Measurements from ENCODE around the gene KREMEN2. TPM values are rescaled to one million over a fixed set of nuclear protein-coding genes. Genes with fewer than 3 reads are reported as not detected.

Gene KREMEN2
- total and polyA plus RNA-seq, 9 of the 15 experiments (the other 6 are each of a cell fraction or from before 2014, with no cell fraction given), result 0.04 to 7.7 (median 1.5) TPM; not detected in 1

DNA sequence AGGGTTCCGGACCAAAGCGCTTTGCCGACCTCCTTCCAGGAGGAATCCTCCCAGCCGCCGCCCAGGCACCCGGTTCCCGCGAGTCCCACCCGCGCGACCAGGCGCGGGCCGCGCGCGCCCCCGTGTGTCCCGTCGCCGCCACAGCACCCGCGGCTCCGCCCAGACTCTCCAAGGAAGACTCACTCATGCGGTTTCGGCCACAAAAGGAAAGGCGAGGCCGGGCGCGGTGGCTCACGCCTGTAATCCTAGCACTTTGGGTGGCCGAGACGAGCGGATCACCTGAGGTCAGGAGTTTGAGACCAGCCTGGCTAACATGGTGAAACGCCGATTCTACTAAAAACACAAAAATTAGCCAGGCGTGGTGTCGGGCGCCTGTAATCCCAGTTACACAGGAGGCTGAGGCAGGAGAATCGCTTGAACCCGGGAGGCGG is 19.6 kb downstream of the KREMEN2 start (continued):
- TF ChIP-seq, protein P1, sequence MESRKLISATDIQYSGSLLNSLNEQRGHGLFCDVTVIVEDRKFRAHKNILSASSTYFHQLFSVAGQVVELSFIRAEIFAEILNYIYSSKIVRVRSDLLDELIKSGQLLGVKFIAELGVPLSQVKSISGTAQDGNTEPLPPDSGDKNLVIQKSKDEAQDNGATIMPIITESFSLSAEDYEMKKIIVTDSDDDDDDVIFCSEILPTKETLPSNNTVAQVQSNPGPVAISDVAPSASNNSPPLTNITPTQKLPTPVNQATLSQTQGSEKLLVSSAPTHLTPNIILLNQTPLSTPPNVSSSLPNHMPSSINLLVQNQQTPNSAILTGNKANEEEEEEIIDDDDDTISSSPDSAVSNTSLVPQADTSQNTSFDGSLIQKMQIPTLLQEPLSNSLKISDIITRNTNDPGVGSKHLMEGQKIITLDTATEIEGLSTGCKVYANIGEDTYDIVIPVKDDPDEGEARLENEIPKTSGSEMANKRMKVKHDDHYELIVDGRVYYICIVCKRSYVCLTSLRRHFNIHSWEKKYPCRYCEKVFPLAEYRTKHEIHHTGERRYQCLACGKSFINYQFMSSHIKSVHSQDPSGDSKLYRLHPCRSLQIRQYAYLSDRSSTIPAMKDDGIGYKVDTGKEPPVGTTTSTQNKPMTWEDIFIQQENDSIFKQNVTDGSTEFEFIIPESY (CRISPR knock-in tag; IDR thresholded peaks at IDR 0.05), result peak; percentile 70; the same call in 1 of the 2 replicates
- TF ChIP-seq, protein P2, sequence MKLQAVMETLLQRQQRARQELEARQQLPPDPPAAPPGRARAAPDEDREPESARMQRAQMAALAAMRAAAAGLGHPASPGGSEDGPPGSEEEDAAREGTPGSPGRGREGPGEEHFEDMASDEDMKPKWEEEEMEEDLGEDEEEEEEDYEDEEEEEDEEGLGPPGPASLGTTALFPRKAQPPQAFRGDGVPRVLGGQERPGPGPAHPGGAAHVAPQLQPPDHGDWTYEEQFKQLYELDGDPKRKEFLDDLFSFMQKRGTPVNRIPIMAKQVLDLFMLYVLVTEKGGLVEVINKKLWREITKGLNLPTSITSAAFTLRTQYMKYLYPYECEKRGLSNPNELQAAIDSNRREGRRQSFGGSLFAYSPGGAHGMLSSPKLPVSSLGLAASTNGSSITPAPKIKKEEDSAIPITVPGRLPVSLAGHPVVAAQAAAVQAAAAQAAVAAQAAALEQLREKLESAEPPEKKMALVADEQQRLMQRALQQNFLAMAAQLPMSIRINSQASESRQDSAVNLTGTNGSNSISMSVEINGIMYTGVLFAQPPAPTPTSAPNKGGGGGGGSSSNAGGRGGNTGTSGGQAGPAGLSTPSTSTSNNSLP (IDR thresholded peaks at IDR 0.05; ENCODE audit: borderline replicate concordance, low read depth, low read length), result no peak
- TF ChIP-seq EZH2 (IDR thresholded peaks at IDR 0.05; ENCODE audit: borderline replicate concordance, low read depth, low read length) (no peak), FOXJ2 (tag; IDR thresholded peaks at IDR 0.05) (no peak), MCM5 (IDR thresholded peaks at IDR 0.05; ENCODE audit: low read depth) (no peak), RBM34 (IDR thresholded peaks at IDR 0.05; ENCODE audit: borderline replicate concordance, insufficient read depth, low read length) (no peak), PTBP1 (IDR thresholded peaks at IDR 0.05; ENCODE audit: low read depth, low read length) (no peak), MEF2A (IDR thresholded peaks at IDR 0.05; ENCODE audit: control insufficient read depth, low read depth, low read length) (no peak), FOXK2 (conservative IDR thresholded peaks at IDR 0.05 in 1 of 2, IDR thresholded peaks at IDR 0.05 in 1 of 2; ENCODE audit: low read depth in 2 of 2) (no peak), ZC3H8 (IDR thresholded peaks at IDR 0.05) (no peak), ZNF212 (CRISPR knock-in tag; IDR thresholded peaks at IDR 0.05) (no peak), YBX1 (IDR thresholded peaks at IDR 0.05) (no peak), FUS (optimal IDR thresholded peaks at IDR 0.05; ENCODE audit: low read depth, low read length) (no peak), ZC3H4 (CRISPR knock-in tag; IDR thresholded peaks at IDR 0.05; ENCODE audit: borderline replicate concordance) (no peak), ARNT (IDR thresholded peaks at IDR 0.05) (no peak), ZNF140 (CRISPR knock-in tag; IDR thresholded peaks at IDR 0.05) (no peak), ZNF282 (CRISPR knock-in tag; IDR thresholded peaks at IDR 0.05) (no peak), ZBTB8A (IDR thresholded peaks at IDR 0.05; ENCODE audit: partially characterized antibody) (no peak), PHF21A (IDR thresholded peaks at IDR 0.05; ENCODE audit: borderline replicate concordance, low read depth) (no peak), SMARCA4 (IDR thresholded peaks at IDR 0.05) (peak; percentile 40; the same call in 1 of the 2 replicates), TGIF2 (CRISPR knock-in tag; IDR thresholded peaks at IDR 0.05) (no peak), SIX5 (IDR thresholded peaks at IDR 0.05; ENCODE audit: borderline replicate concordance in 1 of 2, insufficient read depth in 1 of 2, low read depth in 1 of 2, low read length in 2 of 2) (no peak), KAT8 (IDR thresholded peaks at IDR 0.05; ENCODE audit: low read depth) (no peak)
- TF ChIP-seq, protein P3, sequence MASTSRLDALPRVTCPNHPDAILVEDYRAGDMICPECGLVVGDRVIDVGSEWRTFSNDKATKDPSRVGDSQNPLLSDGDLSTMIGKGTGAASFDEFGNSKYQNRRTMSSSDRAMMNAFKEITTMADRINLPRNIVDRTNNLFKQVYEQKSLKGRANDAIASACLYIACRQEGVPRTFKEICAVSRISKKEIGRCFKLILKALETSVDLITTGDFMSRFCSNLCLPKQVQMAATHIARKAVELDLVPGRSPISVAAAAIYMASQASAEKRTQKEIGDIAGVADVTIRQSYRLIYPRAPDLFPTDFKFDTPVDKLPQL (IDR thresholded peaks at IDR 0.05; ENCODE audit: extremely low read depth, insufficient read length), result no peak
- TF ChIP-seq, protein P4, sequence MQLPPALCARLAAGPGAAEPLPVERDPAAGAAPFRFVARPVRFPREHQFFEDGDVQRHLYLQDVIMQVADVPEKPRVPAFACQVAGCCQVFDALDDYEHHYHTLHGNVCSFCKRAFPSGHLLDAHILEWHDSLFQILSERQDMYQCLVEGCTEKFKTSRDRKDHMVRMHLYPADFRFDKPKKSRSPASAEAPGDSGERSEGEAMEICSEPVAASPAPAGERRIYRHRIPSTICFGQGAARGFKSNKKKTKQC (CRISPR knock-in tag; IDR thresholded peaks at IDR 0.05), result peak; percentile 64; the same call in 1 of the 2 replicates
- TF ChIP-seq, protein P5, sequence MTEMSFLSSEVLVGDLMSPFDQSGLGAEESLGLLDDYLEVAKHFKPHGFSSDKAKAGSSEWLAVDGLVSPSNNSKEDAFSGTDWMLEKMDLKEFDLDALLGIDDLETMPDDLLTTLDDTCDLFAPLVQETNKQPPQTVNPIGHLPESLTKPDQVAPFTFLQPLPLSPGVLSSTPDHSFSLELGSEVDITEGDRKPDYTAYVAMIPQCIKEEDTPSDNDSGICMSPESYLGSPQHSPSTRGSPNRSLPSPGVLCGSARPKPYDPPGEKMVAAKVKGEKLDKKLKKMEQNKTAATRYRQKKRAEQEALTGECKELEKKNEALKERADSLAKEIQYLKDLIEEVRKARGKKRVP (CRISPR knock-in tag; IDR thresholded peaks at IDR 0.05), result no peak

Measured in K562 (cell line).